Activated CD8-positive, alpha-beta memory T cell treated with anti-CD3 and anti-CD28 coated beads for 36 hours (primary cell): ENCODE measurements around the gene EID2. TPM values are rescaled to one million over a fixed set of nuclear protein-coding genes. Genes with fewer than 3 reads are reported as not detected.

Experiments used
- CTCF ChIA-PET: fragments of 350-600 bp; sonication (Branson Sonifier 250); formaldehyde crosslinking; loops from one replicate; lab custom pipeline; 2021; ENCODE audit warnings: antibody characterized with exemption; lab: Charles Lee
- POLR2A ChIA-PET: fragments of 350-600 bp; sonication (Branson Sonifier 250); formaldehyde crosslinking; loops from one replicate; lab custom pipeline; 2021; ENCODE audit warnings: antibody characterized with exemption; lab: Charles Lee
- total RNA-seq, 2 experiments: library from RNA; stranded (reverse); gene quantifications; one replicate each; pipeline ENCODE4 v1.2.3, GENCODE V29; 2021

The EID2 gene
- total RNA-seq, 2 experiments from 2014 or later = 12.9 to 13.5 TPM

GRCh38 chr19:39543477-39543857 is 3.5 kb upstream of the EID2 start:
- CTCF ChIA-PET = no interaction called here

DNA sequence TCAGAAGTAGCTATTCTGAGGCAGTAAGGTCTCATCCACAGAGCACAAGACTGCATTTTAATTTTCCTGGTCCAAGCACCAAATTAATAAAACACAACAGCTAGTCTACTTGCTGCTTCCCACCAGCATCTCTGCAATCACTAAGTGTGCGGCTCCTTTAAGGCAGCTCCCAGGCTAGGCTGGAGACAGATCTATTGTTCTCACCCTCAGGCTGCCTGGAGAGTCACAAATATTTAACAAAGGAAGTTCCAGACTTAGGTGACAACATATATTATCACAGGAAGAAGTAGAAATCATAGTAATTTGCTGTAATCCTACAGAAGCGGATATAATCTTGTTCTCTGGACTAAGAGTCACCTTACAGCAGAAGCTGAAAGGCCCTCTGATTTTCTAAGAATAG is 2.2 kb upstream of the EID2 start:
- POLR2A ChIA-PET = no interaction called here
- CTCF ChIA-PET = no interaction called here

More at GRCh38 chr19:39543477-39543857, 3.5 kb upstream of the EID2 start:
- POLR2A ChIA-PET = interaction anchor here (0.6 kb wide), 1 partner anchor 95 kb away, joined by 3 read pairs; no protein-coding TSS in a partner anchor

DNA sequence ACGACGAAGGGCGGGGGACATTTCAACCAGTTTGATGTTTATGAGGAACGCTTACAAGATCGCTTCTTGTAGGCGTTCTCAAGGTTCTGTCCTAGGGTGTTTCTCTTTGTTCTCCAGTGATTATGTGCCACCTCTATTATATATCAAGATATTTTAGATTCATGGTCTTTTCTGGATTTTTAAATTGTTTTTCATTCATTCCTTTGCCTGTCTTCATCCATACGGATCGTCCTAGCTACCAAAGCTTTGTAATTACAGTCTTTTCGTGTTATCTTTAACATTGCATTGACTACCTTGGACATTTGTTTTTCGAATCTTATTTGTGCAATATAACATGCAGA is 342 bp upstream of the EID2 start:
- ChIA-PET POLR2A (interaction anchor here (1.8 kb wide), 1 partner anchor 149 kb away, joined by 5 read pairs; the partner anchor contains the start of genes MED29 and PAF1), CTCF (interaction anchor here (0.7 to 1.2 kb wide), 5 partner anchors 14 to 135 kb away, joined by 3 to 4 read pairs (median 3); partner anchors contain the start of gene PLEKHG2)

DNA sequence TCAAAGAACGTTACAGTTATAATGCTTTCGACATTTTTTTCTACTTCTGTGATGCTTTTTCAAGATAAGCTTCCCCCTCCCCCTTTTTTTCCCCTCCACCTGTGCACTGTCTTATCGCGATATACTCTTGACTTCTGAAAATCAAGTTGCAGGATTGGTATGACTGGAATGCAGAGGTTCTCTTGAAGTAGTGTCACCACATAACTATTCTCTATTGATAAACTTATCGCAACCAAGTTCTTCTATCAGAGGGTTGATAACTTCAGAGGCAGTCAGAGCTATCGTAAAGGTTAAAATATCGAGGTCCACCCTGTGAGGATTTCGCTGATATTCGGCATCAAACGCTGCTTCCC is 820 bp downstream of the EID2 start:
- ChIA-PET POLR2A (interaction anchor here (0.6 to 1.8 kb wide), 3 partner anchors 103 to 1725 kb away, joined by 3 to 7 read pairs (median 5); partner anchors contain the start of genes HNRNPUL1, MED29, PAF1 and RPS16), CTCF (interaction anchor here (0.7 to 1.5 kb wide), 6 partner anchors 15 to 135 kb away, joined by 3 to 5 read pairs (median 3); partner anchors contain the start of gene RPS16)

GRCh38 chr19:39533791-39534190 is 6.2 kb downstream of the EID2 start:
- POLR2A ChIA-PET = no interaction called here
- CTCF ChIA-PET = interaction anchor here (0.6 to 3.1 kb wide), 10 partner anchors 8 to 100 kb away, joined by 3 to 21 read pairs (median 4); partner anchors contain the start of gene SUPT5H

- POLR2A ChIA-PET = interaction anchor here (0.5 to 2.0 kb wide), 5 partner anchors 52 to 1625 kb away, joined by 3 to 7 read pairs (median 3); partner anchors contain the start of genes RPS16, TIMM50 and ZFP36
These were observed 6.9 kb downstream of the EID2 start for GRCh38 chr19:39533003-39533512.

DNA sequence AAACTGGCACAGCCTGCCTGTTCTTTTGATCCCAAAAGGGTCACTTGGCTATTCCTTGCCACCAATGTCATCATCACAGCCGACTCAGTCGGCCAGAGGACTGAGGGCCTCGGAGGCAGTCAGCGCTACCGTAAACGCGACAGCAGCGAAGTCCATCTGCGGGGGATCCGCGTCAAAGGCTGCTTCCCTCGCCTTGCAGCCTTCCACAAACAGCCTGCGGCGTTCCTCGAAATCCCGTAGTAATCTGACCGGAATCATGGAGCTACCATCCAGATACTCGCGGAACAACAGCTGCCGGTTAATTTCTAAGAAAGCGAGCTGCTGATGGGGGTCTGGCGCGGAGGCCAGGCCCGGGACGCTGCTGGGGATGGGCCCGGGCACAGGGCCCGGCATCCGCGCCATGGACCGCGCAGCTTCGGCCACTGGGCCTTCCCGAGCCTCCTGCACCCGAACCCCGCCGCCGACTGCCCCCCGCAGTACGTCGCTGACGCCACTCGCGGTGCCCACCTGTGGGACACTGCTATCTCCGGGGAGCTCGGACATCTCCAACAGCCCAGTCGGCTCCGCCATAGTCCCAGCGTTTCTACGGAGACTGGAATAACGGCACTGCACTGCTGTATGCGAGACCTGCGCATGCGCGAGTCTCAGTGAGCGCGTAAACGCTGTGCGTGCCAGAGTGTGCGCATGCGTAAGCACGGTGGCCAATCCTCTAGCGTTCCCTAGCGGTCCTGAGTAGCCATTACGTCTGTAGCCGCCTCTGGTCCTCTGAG is 7.5 kb downstream of the EID2 start, which contains the start of gene EID2B:
TSS of gene EID2B (minus strand) at position 620 of the 770 bp plus-strand sequence. CDS start at position 570, 50 bp downstream.
- ChIA-PET POLR2A (interaction anchor here (0.7 to 2.0 kb wide), 5 partner anchors 34 to 131 kb away, joined by 3 to 7 read pairs (median 3); partner anchors contain the start of genes RPS16, TIMM50 and ZFP36), CTCF (interaction anchor here (0.9 to 3.1 kb wide), 22 partner anchors 9 to 173 kb away, joined by 3 to 21 read pairs (median 4); partner anchors contain the start of genes DLL3 and SUPT5H)

More at GRCh38 chr19:39533003-39533512, 6.9 kb downstream of the EID2 start:
- CTCF ChIA-PET = interaction anchor here (0.9 to 3.1 kb wide), 21 partner anchors 10 to 172 kb away, joined by 3 to 21 read pairs (median 4); partner anchors contain the start of genes DLL3 and SUPT5H

DNA sequence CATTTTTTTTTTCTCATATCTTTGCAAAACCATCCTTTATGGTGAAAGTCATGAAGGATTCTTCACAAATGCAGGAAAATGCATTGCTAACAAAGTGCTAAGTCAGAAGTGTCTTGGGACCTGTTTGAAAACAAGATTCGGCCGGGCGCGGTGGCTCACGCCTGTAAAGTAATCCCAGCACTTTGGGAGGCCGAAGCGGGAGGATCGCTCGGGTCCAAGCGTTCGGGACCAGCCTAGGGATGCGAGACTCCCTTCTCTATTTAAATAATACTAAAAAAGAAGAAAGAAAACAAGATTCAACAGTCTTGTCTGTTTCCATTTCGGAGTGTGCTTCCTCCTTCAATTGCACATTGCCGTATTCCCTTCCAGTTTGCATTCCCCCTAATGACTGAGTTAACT is 8.1 kb downstream of the EID2 start:
- ChIA-PET POLR2A (interaction anchor here (0.9 to 2.0 kb wide), 2 partner anchors 96 to 130 kb away, joined by 3 to 7 read pairs; partner anchors contain the start of gene RPS16), CTCF (interaction anchor here (0.9 to 3.0 kb wide), 12 partner anchors 13 to 134 kb away, joined by 3 to 16 read pairs (median 4); partner anchors contain the start of genes DLL3 and SUPT5H)

DNA sequence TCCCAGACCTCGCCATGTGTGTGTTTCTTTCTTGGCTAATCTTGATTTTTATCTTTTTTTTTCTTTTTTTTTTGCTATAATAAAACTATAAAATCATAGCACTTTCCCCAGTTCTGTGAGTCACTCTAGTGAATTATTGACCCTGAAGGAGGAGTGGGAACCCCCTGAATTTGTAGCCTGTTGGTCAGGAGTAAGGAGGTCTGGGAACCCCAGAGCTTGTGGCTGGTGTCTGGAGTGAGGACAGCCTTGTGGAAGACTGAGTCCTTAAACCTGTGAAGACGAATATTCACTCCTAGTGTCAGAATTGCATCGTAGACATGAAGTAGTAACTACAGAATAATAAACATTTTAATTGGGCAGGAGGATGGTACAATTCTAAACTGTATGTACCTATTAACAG is 14.8 kb downstream of the EID2 start:
- CTCF ChIA-PET = interaction anchor here (0.7 to 1.0 kb wide), 3 partner anchors 9 to 359 kb away, joined by 3 read pairs; no protein-coding TSS in a partner anchor
- POLR2A ChIA-PET = no interaction called here

- POLR2A ChIA-PET = no interaction called here
These were observed 15.5 kb downstream of the EID2 start for GRCh38 chr19:39524495-39524894.

DNA sequence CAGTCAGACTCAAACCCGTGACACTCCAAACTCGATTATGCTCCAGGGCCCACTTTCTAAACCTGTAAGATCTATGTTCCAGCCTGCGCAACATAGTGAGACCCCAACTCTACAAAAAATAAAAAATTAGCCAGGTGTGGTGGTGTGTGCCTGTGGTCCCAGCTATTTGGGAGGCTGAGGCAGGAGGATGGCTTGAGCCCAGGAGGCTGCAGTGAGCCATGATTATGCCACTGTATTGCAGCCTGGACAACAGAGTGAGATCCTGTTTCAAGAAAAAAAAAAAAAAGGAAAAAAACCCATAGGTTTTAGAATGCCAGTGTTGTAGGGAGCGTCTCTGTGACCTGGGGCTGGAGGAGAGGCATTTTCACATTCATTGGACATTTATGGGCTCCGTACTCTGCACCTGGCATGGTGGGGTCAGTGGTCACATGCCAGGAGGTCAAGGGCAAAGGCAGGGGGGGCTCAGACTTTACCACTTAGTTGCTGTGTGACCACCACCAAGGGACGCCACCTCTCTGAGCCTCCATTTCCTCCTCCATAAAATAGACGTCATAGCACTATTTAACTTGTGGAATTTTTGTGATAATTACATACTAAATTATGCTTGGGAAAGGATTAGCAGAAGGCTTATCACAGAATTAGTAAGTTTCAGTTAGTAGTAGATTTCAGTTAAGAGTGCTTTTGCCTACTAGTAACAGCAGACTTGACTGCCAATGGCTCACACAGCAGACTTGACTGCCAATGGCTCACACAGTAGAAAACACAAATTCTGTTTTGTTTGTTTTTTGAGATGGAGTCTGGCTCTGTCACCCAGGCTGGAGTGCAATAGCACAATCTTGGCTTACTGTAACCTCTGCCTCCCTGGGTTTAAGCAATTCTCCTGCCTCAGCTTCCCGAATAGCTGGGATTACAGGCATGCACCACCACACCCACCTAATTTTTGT is 19.1 kb downstream of the EID2 start:
- POLR2A ChIA-PET = interaction anchor here (0.6 kb wide), 1 partner anchor 81 kb away, joined by 3 read pairs; no protein-coding TSS in a partner anchor
- CTCF ChIA-PET = no interaction called here

More at GRCh38 chr19:39524495-39524894, 15.5 kb downstream of the EID2 start:
- CTCF ChIA-PET = interaction anchor here (1.0 to 1.6 kb wide), 2 partner anchors 15 to 50 kb away, joined by 3 read pairs; partner anchors contain the start of gene EID2

DNA sequence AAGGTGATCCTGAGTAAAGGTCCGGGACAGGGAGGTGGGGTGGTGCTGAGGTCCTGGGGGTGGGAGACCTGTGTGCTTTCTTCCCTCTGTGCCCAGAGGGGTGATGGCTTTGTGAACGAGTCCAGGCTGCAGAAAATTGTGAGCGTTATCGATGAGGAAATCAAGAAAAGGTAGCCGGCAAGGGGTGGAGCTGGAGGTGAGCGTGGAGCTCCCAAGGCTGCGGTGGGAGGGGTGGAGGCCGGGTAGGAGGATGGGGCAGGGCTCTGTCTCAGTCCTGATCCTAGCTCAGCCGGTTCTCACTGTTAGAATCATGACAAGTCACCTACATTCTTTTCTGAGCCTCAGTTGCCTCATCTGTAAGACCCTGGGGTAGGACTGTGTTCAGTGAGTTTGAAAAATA is 21.0 kb downstream of the EID2 start:
- ChIA-PET CTCF (interaction anchor here (0.6 kb wide), 1 partner anchor 33 kb away, joined by 3 read pairs; no protein-coding TSS in a partner anchor), POLR2A (interaction anchor here (0.6 kb wide), 2 partner anchors 395 to 1812 kb away, joined by 4 to 9 read pairs; no protein-coding TSS in a partner anchor)

- POLR2A ChIA-PET = interaction anchor here (0.6 kb wide), 2 partner anchors 395 to 1813 kb away, joined by 4 to 9 read pairs; no protein-coding TSS in a partner anchor
- CTCF ChIA-PET = interaction anchor here (0.6 kb wide), 1 partner anchor 33 kb away, joined by 3 read pairs; no protein-coding TSS in a partner anchor
These were observed 21.5 kb downstream of the EID2 start for GRCh38 chr19:39518458-39518857.

- POLR2A ChIA-PET = interaction anchor here (0.7 kb wide), 1 partner anchor 92 kb away, joined by 5 read pairs; no protein-coding TSS in a partner anchor
- CTCF ChIA-PET = interaction anchor here (0.7 kb wide), 1 partner anchor 235 kb away, joined by 3 read pairs; no protein-coding TSS in a partner anchor
These were observed 22.5 kb downstream of the EID2 start for GRCh38 chr19:39517432-39517831.

- ChIA-PET CTCF (interaction anchor here (0.7 kb wide), 1 partner anchor 158 kb away, joined by 3 read pairs; no protein-coding TSS in a partner anchor), POLR2A (no interaction called here)
These were observed 23.7 kb downstream of the EID2 start for GRCh38 chr19:39516270-39516669.

DNA sequence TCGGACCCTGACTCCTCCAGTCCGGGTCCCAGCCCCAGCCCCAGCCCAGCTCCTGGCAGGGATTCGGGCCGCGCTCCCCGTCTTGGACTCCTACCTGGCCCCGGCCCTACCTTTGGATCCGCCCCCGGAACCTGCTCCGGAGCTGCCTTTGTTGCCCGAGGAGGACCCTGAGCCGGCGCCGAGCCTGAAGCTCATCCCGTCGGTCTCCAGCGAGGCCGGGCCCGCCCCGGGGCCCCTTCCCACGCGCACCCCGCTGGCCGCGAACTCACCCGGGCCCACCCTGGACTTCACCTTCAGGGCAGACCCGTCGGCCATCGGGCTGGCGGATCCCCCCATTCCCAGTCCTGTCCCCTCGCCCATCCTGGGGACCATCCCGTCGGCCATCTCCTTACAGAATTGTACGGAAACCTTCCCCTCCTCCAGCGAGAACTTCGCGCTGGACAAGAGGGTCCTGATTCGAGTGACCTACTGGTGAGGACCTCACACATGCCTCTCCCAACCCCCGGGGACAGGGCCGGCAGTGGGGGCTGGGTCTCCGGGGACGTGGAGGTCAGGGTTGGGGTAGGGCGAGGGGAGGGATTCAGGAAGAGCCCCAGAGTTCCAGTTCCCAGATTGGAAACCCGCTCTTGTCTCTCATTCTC is 24.3 kb downstream of the EID2 start:
- POLR2A ChIA-PET = no interaction called here
- CTCF ChIA-PET = no interaction called here
